Gastroesophageal sphincter (tissue), 3 donors: ENCODE data around the gene ABCC5.

ENCODE experiments used
- CTCF ChIP-seq, 4 experiments: fragments of 200-600 bp in 2 of 4; fragments of 450-650 bp in 2 of 4; sonication (generic) in 1 of 4; IDR thresholded peaks; one replicate each; pipeline ENCODE4 v1.5.1; 2017 to 2019; ENCODE audit warnings: antibody characterized with exemption in 4 of 4, mild to moderate bottlenecking in 2 of 4, moderate library complexity in 2 of 4
- EP300 ChIP-seq: sonication (generic); formaldehyde crosslinking; IDR thresholded peaks from one replicate; pipeline ENCODE4 v1.6.1; 2017; ENCODE audit warnings: antibody characterized with exemption, mild to moderate bottlenecking
- POLR2A ChIP-seq, 2 donors: fragments of 450-650 bp; IDR thresholded peaks; one replicate each; pipeline ENCODE4 v1.6.1; 2017; ENCODE audit warnings: antibody characterized with exemption in 2 of 2, mild to moderate bottlenecking in 2 of 2, moderate library complexity in 1 of 2
- POLR2AphosphoS5 ChIP-seq: sonication (generic); formaldehyde crosslinking; IDR thresholded peaks from one replicate; pipeline ENCODE4 v1.6.1; 2017; ENCODE audit warnings: antibody characterized with exemption

GRCh38 chr3:183871541-183871940, 146.1 kb downstream of the ABCC5 start:
- TF ChIP-seq CTCF (IDR thresholded peaks at IDR 0.05) (no peak), EP300 (no peak), POLR2A (IDR thresholded peaks at IDR 0.05) (no peak), POLR2AphosphoS5 (no peak)
